ENCODE data around the gene SPSB4. TPM values are rescaled to one million over a fixed set of nuclear protein-coding genes. Genes with fewer than 3 reads are reported as not detected.

The SPSB4 gene
- total and polyA plus RNA-seq, 9 of the 15 experiments (the other 6 are each of a cell fraction or from before 2014, with no cell fraction given): not detected

DNA sequence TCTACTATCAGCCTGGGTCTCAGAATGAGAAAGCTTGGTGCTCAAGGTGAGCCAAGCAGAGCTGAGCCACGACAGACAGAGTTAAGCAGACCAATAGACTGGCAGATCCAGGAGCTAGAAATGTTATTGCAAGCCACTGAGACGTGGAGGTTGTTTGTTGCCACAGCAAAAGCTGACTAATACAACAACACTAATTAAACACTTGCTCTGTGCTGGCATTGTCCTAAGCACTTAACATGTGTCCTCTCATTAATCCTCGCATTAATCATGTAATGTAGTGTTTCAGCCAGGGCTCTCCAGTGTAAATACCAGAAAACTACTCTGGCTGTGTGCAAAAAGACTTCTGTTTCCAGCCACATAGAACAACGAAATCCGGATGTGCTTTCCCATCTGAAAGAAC lies 11.6 kb upstream of the SPSB4 start:
- POLR2A ChIA-PET: interaction anchor here (1.5 kb wide), 1 partner anchor 33 kb away, joined by 4 read pairs; no protein-coding TSS in a partner anchor
- 0% methylated on average over 5 of the region's 5 CpGs for WGBS (ENCODE audit: insufficient coverage, low coverage, missing lambda C conversion rate)

More for the DNA sequence above, 11.6 kb upstream of the SPSB4 start:
- H3K4me2 ChIP-seq (ENCODE audit: insufficient read depth, low read length): no peak overlapping the region
- no peaks in the 10 kb centered on the region for H3K36me3 ChIP-seq (ENCODE audit: control insufficient read depth, insufficient read depth, low read length)
- no peak overlapping the region for H3K4me3 ChIP-seq
- H3K79me2 ChIP-seq (ENCODE audit: control insufficient read depth, insufficient read depth, low read length): no peaks in the 10 kb centered on the region
- H3K9ac ChIP-seq (ENCODE audit: insufficient read depth in 1 of 2, low read depth in 2 of 2, low read length in 2 of 2): no peak overlapping the region
- no peak overlapping the region for H3K27ac ChIP-seq (ENCODE audit: extremely low read depth, low read depth, low read length)
- DNase-seq (ENCODE audit: extremely low read depth in 1 of 4, low spot score in 3 of 4) (no peak), FAIRE-seq (no peak), ATAC-seq (no peak)
- no peaks in the 10 kb centered on the region for H3K4me1 ChIP-seq (replicated peaks in 1 of 2; ENCODE audit: control insufficient read depth in 2 of 2, insufficient read depth in 2 of 2, low read length in 2 of 2)
- no peaks in the 10 kb centered on the region for H4K20me1 ChIP-seq (replicated peaks; ENCODE audit: control insufficient read depth, insufficient read depth, low read length)
- H3K27me3 ChIP-seq (ENCODE audit: control insufficient read depth in 2 of 2, insufficient read depth in 2 of 2, low read length in 2 of 2): no peaks in the 10 kb centered on the region; a peak in 1 of 5 replicates
- CTCF ChIA-PET (ENCODE audit: low intra/inter-chr PET ratio): no interaction called here
- no peak overlapping the region for H2AFZ ChIP-seq (ENCODE audit: low read depth, low read length)
- intact Hi-C loops (cut with micrococcal nuclease): no loop called here
- no peaks in the 10 kb centered on the region for H3K9me3 ChIP-seq (replicated peaks; ENCODE audit: control insufficient read depth, insufficient read depth, low read depth, low read length)
- in situ Hi-C loops (cut with MboI): no loop called here
- TF ChIP-seq, protein P1, sequence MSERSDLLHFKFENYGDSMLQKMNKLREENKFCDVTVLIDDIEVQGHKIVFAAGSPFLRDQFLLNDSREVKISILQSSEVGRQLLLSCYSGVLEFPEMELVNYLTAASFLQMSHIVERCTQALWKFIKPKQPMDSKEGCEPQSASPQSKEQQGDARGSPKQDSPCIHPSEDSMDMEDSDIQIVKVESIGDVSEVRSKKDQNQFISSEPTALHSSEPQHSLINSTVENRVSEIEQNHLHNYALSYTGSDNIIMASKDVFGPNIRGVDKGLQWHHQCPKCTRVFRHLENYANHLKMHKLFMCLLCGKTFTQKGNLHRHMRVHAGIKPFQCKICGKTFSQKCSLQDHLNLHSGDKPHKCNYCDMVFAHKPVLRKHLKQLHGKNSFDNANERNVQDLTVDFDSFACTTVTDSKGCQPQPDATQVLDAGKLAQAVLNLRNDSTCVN (CRISPR knock-in tag; IDR thresholded peaks at IDR 0.05): no peak
- TF ChIP-seq ZNF785 (CRISPR knock-in tag; IDR thresholded peaks at IDR 0.05): no peak
- no peaks in the 10 kb centered on the region for H3K9me1 ChIP-seq (ENCODE audit: control insufficient read depth, insufficient read depth, low read length)
- BruUV-seq (replicated peaks): no TSS peak
